Measurements from ENCODE around the gene AREG. TPM values are rescaled to one million over a fixed set of nuclear protein-coding genes. Genes with fewer than 3 reads are reported as not detected.

AREG gene
- total and polyA plus RNA-seq, 2 of the 13 experiments (the other 11 are each of a cell fraction or from before 2014, with no cell fraction given) = 6.2 to 7.1 TPM

DNA sequence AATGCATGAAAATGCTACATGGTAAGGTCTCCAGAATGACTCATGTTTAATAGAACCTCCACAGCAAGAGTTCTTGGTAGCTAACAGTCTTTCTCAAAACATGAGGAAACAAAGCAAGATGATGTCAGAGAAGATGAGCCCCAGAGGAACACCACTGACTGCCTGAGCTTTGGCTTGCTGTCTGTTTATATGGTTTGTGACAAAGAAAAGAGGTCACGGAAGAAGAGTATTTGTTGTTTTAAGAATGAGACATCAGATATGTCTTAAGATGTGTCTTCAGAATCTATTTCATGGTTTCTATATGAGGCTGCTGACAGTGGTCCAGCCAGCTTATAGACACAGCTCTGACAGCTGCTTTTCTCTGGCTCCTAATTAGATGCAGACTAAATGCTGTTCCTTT is 18.8 kb upstream of the AREG start (continued):
- TF ChIP-seq ZMYM3 (CRISPR knock-in tag; IDR thresholded peaks at IDR 0.05) = no peak
- no peak for TF ChIP-seq RARA (CRISPR knock-in tag; IDR thresholded peaks at IDR 0.05)
- no peak for TF ChIP-seq SNAI1 (CRISPR knock-in tag; IDR thresholded peaks at IDR 0.05; ENCODE audit: borderline replicate concordance)
- no peak for TF ChIP-seq DDIT3 (CRISPR knock-in tag; IDR thresholded peaks at IDR 0.05)
- TF ChIP-seq ZSCAN31 (CRISPR knock-in tag; IDR thresholded peaks at IDR 0.05; ENCODE audit: low read depth) = no peak
- TF ChIP-seq PHF5A (CRISPR knock-in tag; IDR thresholded peaks at IDR 0.05; ENCODE audit: low read depth, unreplicated experiment) = no peak
- no peak for TF ChIP-seq ZNF567 (CRISPR knock-in tag; IDR thresholded peaks at IDR 0.05; ENCODE audit: borderline replicate concordance)
- no peak for TF ChIP-seq GTF3A (CRISPR knock-in tag; conservative IDR thresholded peaks at IDR 0.05)

DNA sequence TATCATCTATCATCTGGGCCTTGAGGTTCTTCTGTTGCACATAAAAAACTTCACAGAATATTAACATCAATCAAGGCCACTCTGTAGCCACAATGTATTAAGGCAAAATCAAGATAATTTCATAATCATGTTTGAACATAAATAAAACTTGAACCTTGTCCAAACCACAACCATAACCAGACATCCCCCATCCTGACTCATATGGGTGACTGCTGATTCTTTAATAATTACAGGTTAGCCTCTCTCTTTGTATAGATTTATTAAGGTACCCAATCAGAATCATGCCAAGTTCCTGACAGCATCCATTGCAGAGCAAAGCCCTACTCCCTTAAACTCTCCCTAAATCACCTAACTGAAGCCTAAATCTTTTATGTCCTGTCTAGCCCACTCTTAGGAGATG is 16.7 kb upstream of the AREG start:
- no TSS peak for BruUV-seq (replicated peaks)
- ATAC-seq = no peak
- no peak for DNase-seq (ENCODE audit: low spot score)
- Histone ChIP-seq H3K27ac (ENCODE audit: extremely low read length, insufficient read depth, low read length) (no peak overlapping the region), H2AFZ (ENCODE audit: low read length) (no peak overlapping the region), H4K20me1 (ENCODE audit: insufficient read depth, low read length) (no peaks in the 10 kb centered on the region), H3K36me3 (replicated peaks in 1 of 2; ENCODE audit: control insufficient read depth in 1 of 2, insufficient read depth in 2 of 2, low read length in 2 of 2) (no peaks in the 10 kb centered on the region), H3K4me1 (ENCODE audit: insufficient read depth, low read length) (0 out of 2 replicates have a peak, but pooled peaks cover 4% of the 10 kb centered on the region), H3K9ac (ENCODE audit: insufficient read depth, low read depth, low read length) (no peak overlapping the region), H3K79me2 (ENCODE audit: insufficient read depth, low read length) (no peaks in the 10 kb centered on the region), H3K9me3 (ENCODE audit: low read length) (no peaks in the 10 kb centered on the region), H3K4me3 (replicated peaks in 1 of 3; ENCODE audit: insufficient read depth in 1 of 3, low read depth in 2 of 3, low read length in 3 of 3) (no peak overlapping the region), H3K27me3 (ENCODE audit: control insufficient read depth in 1 of 2, insufficient read depth in 2 of 2, low read length in 2 of 2) (no peaks in the 10 kb centered on the region), H3K4me2 (ENCODE audit: low read depth, low read length) (no peak overlapping the region)
- in situ Hi-C loops (cut with HindIII; ENCODE audit: extremely low pct_ligation_motif_present, low pct_unique_long_range_greater_than_20kb) = no loop called here
- ChIA-PET CTCF (ENCODE audit: low intra/inter-chr PET ratio, low total read pairs) (no interaction called here), POLR2A (no interaction called here)
- FAIRE-seq = no peak
- intact Hi-C loops (cut with micrococcal nuclease; ENCODE audit: unreplicated experiment) = no loop called here
- TF ChIP-seq ZNF343 (CRISPR knock-in tag; IDR thresholded peaks at IDR 0.05) (no peak), WIZ (CRISPR knock-in tag; IDR thresholded peaks at IDR 0.05) (no peak), JUN (CRISPR knock-in tag; IDR thresholded peaks at IDR 0.05) (no peak), ZNF747 (CRISPR knock-in tag; IDR thresholded peaks at IDR 0.05; ENCODE audit: borderline replicate concordance) (no peak), ZFP82 (CRISPR knock-in tag; IDR thresholded peaks at IDR 0.05; ENCODE audit: borderline replicate concordance) (no peak)
- TF ChIP-seq, protein P1, sequence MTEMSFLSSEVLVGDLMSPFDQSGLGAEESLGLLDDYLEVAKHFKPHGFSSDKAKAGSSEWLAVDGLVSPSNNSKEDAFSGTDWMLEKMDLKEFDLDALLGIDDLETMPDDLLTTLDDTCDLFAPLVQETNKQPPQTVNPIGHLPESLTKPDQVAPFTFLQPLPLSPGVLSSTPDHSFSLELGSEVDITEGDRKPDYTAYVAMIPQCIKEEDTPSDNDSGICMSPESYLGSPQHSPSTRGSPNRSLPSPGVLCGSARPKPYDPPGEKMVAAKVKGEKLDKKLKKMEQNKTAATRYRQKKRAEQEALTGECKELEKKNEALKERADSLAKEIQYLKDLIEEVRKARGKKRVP (CRISPR knock-in tag; IDR thresholded peaks at IDR 0.05) = no peak

All from HepG2 (cell line).